ENCODE data around the gene OR10AD1.

DNA sequence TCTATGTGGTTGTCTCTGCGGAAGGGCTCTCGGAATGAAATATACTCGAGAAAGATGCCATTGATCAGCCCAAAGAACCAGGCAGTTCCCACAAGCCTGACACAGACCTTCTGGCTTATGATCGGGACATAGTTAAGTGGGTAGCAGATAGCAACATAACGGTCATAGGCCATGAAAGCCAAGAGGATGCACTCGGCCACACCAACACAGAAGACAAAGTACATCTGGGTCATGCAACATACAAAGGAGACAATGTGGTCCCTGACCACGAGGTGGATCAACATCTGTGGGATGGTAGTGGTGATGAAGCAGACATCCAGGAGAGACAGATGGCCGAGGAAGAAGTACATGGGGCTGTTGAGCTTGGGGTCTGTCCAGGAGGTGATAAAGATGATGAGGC, 326 bp downstream of the OR10AD1 start:
- TF ChIP-seq CTCF (IDR thresholded peaks at IDR 0.05) (no peak), POLR2A (IDR thresholded peaks at IDR 0.05) (no peak)
